ENCODE measurements around the gene ATOH7. TPM values are rescaled to one million over a fixed set of nuclear protein-coding genes. Genes with fewer than 3 reads are reported as not detected.

Gene ATOH7
- total RNA-seq, 1 experiment from 2014 or later, result not detected

GRCh38 chr10:68221196-68221595, 10.7 kb downstream of the ATOH7 start:
- no peaks in the 10 kb centered on the region for H3K36me3 ChIP-seq (ENCODE audit: control insufficient read depth in 1 of 2, insufficient read depth in 2 of 2, low read length in 2 of 2)
- no TSS peak for BruUV-seq (replicated peaks)
- H3K4me1 ChIP-seq (ENCODE audit: control insufficient read depth in 1 of 2, insufficient read depth in 2 of 2, low read length in 2 of 2), result no peaks in the 10 kb centered on the region
- CTCF ChIA-PET, result interaction anchor here (2.2 kb wide), 1 partner anchor 9 kb away, joined by 9 read pairs; no protein-coding TSS in a partner anchor
- H3K9ac ChIP-seq (ENCODE audit: low read length), result no peak overlapping the region
- no peaks in the 10 kb centered on the region for H3K27me3 ChIP-seq (ENCODE audit: insufficient read depth, low read length)
- POLR2A ChIA-PET, result interaction anchor here (0.6 kb wide), 1 partner anchor 208 kb away, joined by 3 read pairs; no protein-coding TSS in a partner anchor
- H4K20me1 ChIP-seq (ENCODE audit: insufficient read depth), result no peaks in the 10 kb centered on the region
- TF ChIP-seq YY1 (IDR thresholded peaks at IDR 0.05; ENCODE audit: extremely low read depth, insufficient replicate concordance, low read depth, low read length) (no peak), SIN3A (IDR thresholded peaks at IDR 0.05; ENCODE audit: low read depth) (no peak), POLR2AphosphoS5 (IDR thresholded peaks at IDR 0.05; ENCODE audit: low read depth, low read length) (no peak), ELF1 (IDR thresholded peaks at IDR 0.05; ENCODE audit: borderline replicate concordance, low read depth) (no peak), TCF7L2 (IDR thresholded peaks at IDR 0.05; ENCODE audit: borderline replicate concordance, extremely low read depth, insufficient read depth, insufficient read length) (no peak), EZH2phosphoT487 (IDR thresholded peaks at IDR 0.05; ENCODE audit: borderline replicate concordance) (no peak), SRF (IDR thresholded peaks at IDR 0.05; ENCODE audit: low read depth) (no peak), POLR2A (IDR thresholded peaks at IDR 0.05; ENCODE audit: borderline replicate concordance, extremely low read depth, insufficient read depth, insufficient read length) (no peak), FOSL1 (IDR thresholded peaks at IDR 0.05; ENCODE audit: low read depth) (no peak), ATF3 (IDR thresholded peaks at IDR 0.05) (no peak)
- no peak overlapping the region for H2AFZ ChIP-seq (ENCODE audit: low read depth, low read length, poor library complexity, severe bottlenecking)
- H3K4me2 ChIP-seq (ENCODE audit: low read length), result no peak overlapping the region
- DNase-seq (ENCODE audit: low read depth, low spot score), result no peak
- no peaks in the 10 kb centered on the region for H3K9me2 ChIP-seq (ENCODE audit: insufficient read depth)
- no peak overlapping the region for H3K4me3 ChIP-seq (replicated peaks in 1 of 2; ENCODE audit: low read depth in 1 of 2, low read length in 2 of 2)
- no peak for ATAC-seq
- intact Hi-C loops (cut with micrococcal nuclease), result no loop called here
- H3K79me2 ChIP-seq (ENCODE audit: insufficient read depth, low read length), result no peaks in the 10 kb centered on the region
- no peak overlapping the region for H3K27ac ChIP-seq (ENCODE audit: low read depth, low read length)
- H3K9me3 ChIP-seq (ENCODE audit: control insufficient read depth in 1 of 2, insufficient read depth in 1 of 2, low read depth in 1 of 2, low read length in 2 of 2), result no peaks in the 10 kb centered on the region
- RAD21 ChIA-PET (ENCODE audit: low non-redundant PET in 1 of 2, low total read pairs in 2 of 2, uncharacterized antibody in 2 of 2, unreplicated experiment in 2 of 2), result no interaction called here

GRCh38 chr10:68218786-68219185, 13.1 kb downstream of the ATOH7 start:
- no peaks in the 10 kb centered on the region for H3K4me1 ChIP-seq (ENCODE audit: control insufficient read depth in 1 of 2, insufficient read depth in 2 of 2, low read length in 2 of 2)
- POLR2A ChIA-PET, result no interaction called here
- no peak for TF ChIP-seq EZH2phosphoT487 (IDR thresholded peaks at IDR 0.05; ENCODE audit: borderline replicate concordance)
- TF ChIP-seq ELF1 (IDR thresholded peaks at IDR 0.05; ENCODE audit: borderline replicate concordance, low read depth), result no peak
- TF ChIP-seq SP1 (IDR thresholded peaks at IDR 0.05; ENCODE audit: low read depth), result no peak
- TF ChIP-seq SRF (IDR thresholded peaks at IDR 0.05; ENCODE audit: low read depth), result no peak
- TF ChIP-seq CEBPB (IDR thresholded peaks at IDR 0.05; ENCODE audit: low read depth), result no peak
- no peak overlapping the region for H3K4me3 ChIP-seq (replicated peaks in 1 of 2; ENCODE audit: low read depth in 1 of 2, low read length in 2 of 2)
- intact Hi-C loops (cut with micrococcal nuclease), result no loop called here
- H3K36me3 ChIP-seq (ENCODE audit: control insufficient read depth in 1 of 2, insufficient read depth in 2 of 2, low read length in 2 of 2), result no peaks in the 10 kb centered on the region
- H3K27ac ChIP-seq (ENCODE audit: low read depth, low read length), result no peak overlapping the region
- no peak for DNase-seq (ENCODE audit: low read depth, low spot score)
- RAD21 ChIA-PET (ENCODE audit: low non-redundant PET in 1 of 2, low total read pairs in 2 of 2, uncharacterized antibody in 2 of 2, unreplicated experiment in 2 of 2), result no interaction called here
- no peak overlapping the region for H2AFZ ChIP-seq (ENCODE audit: low read depth, low read length, poor library complexity, severe bottlenecking)
- no peaks in the 10 kb centered on the region for H3K27me3 ChIP-seq (ENCODE audit: insufficient read depth, low read length)
- H4K20me1 ChIP-seq (ENCODE audit: insufficient read depth), result no peaks in the 10 kb centered on the region
- no peak overlapping the region for H3K4me2 ChIP-seq (ENCODE audit: low read length)
- H3K9me2 ChIP-seq (ENCODE audit: insufficient read depth), result no peaks in the 10 kb centered on the region
- no peak for ATAC-seq
- H3K79me2 ChIP-seq (ENCODE audit: insufficient read depth, low read length), result no peaks in the 10 kb centered on the region
- H3K9me3 ChIP-seq (ENCODE audit: control insufficient read depth in 1 of 2, insufficient read depth in 1 of 2, low read depth in 1 of 2, low read length in 2 of 2), result no peaks in the 10 kb centered on the region
- CTCF ChIA-PET, result no interaction called here
- H3K9ac ChIP-seq (ENCODE audit: low read length), result no peak overlapping the region
- BruUV-seq (replicated peaks), result no TSS peak
